HG02588 (cell line): Measurements from ENCODE around the gene HRCT1.
"Not testable (repeated sequence)": the region's sequence is repeated elsewhere in the genome, so short reads cannot be mapped to it uniquely, and the experiment has no call there.

ENCODE experiments used
- ATAC-seq: cut with Tn5 transposase; IDR thresholded peaks from one replicate; pipeline ENCODE4 v1.9.1; 2021; ENCODE audit warnings: mild to moderate bottlenecking, moderate library complexity; ENCODE audit not compliant: unreplicated experiment

Gene HRCT1

GRCh38 chr9:35905912-35906679 is at the start of gene HRCT1:
TSS of gene HRCT1 (plus strand) at chr9:35906202. CDS start at chr9:35906288, 86 bp downstream.
- ATAC-seq: no peak

- no peak for ATAC-seq
Measured at GRCh38 chr9:35856206-35856605, 49.8 kb upstream of the HRCT1 start.

GRCh38 chr9:35856882-35857281 is 49.1 kb upstream of the HRCT1 start:
- no peak for ATAC-seq

- no peak for ATAC-seq
Measured at GRCh38 chr9:35858458-35858857, 47.5 kb upstream of the HRCT1 start.

GRCh38 chr9:35859310-35859989 is 46.6 kb upstream of the HRCT1 start:
- no peak for ATAC-seq

- no peak for ATAC-seq
Measured at GRCh38 chr9:35859990-35860339, 46.0 kb upstream of the HRCT1 start.

GRCh38 chr9:35861161-35861897 is 44.7 kb upstream of the HRCT1 start:
- ATAC-seq: no peak

- ATAC-seq: no peak
Measured at GRCh38 chr9:35862328-35862727, 43.7 kb upstream of the HRCT1 start.

- no peak for ATAC-seq
Measured at GRCh38 chr9:35863583-35863982, 42.4 kb upstream of the HRCT1 start.

GRCh38 chr9:35864695-35865255 is 41.2 kb upstream of the HRCT1 start:
- ATAC-seq: no peak

GRCh38 chr9:35867538-35867937 is 38.5 kb upstream of the HRCT1 start:
- ATAC-seq: no peak

GRCh38 chr9:35868933-35869332 is 37.1 kb upstream of the HRCT1 start:
- no peak for ATAC-seq

- no peak for ATAC-seq
Measured at GRCh38 chr9:35869621-35870216, 36.3 kb upstream of the HRCT1 start.

GRCh38 chr9:35870351-35870923 is 35.6 kb upstream of the HRCT1 start, which contains the start of gene OR13J1:
TSS of gene OR13J1 (minus strand) at chr9:35870401. CDS start at chr9:35870401, 0 bp downstream.
- ATAC-seq: no peak

GRCh38 chr9:35871545-35871944 is 34.5 kb upstream of the HRCT1 start:
- no peak for ATAC-seq

- no peak for ATAC-seq
Measured at GRCh38 chr9:35872505-35872904, 33.5 kb upstream of the HRCT1 start.

- ATAC-seq: no peak
Measured at GRCh38 chr9:35882263-35882848, 23.6 kb upstream of the HRCT1 start.

- no peak for ATAC-seq
Measured at GRCh38 chr9:35882996-35883395, 23.0 kb upstream of the HRCT1 start.

GRCh38 chr9:35884908-35885307 is 21.1 kb upstream of the HRCT1 start:
- not testable (repeated sequence) for ATAC-seq

GRCh38 chr9:35891646-35892045 is 14.4 kb upstream of the HRCT1 start:
- ATAC-seq: no peak
